IPS-20b (cell line): Measurements from ENCODE around the gene ADCY5.

Experiments used
- H3K27ac ChIP-seq: one replicate; pipeline ENCODE4 v1.5.1; 2013; ENCODE audit warnings: low read length
- H3K27me3 ChIP-seq: 2 replicates; pipeline ENCODE4 v1.6.1; 2013; ENCODE audit warnings: mild to moderate bottlenecking, low read length, inconsistent platforms; ENCODE audit not compliant: insufficient read depth
- H3K36me3 ChIP-seq: 2 replicates; pipeline ENCODE4 v1.6.1; 2013; ENCODE audit warnings: low read depth, mild to moderate bottlenecking, inconsistent platforms, low read length, moderate library complexity; ENCODE audit not compliant: insufficient read depth
- H3K4me1 ChIP-seq: 2 replicates; pipeline ENCODE4 v1.6.1; 2013; ENCODE audit warnings: mild to moderate bottlenecking, control low read depth, inconsistent platforms, low read length, moderate library complexity; ENCODE audit not compliant: insufficient read depth
- H3K4me3 ChIP-seq: 2 replicates; pipeline ENCODE4 v1.5.1; 2013; ENCODE audit warnings: mild to moderate bottlenecking, low read length, inconsistent platforms
- H3K9ac ChIP-seq: 2 replicates; pipeline ENCODE4 v1.6.1; 2013; ENCODE audit warnings: low read depth, mild to moderate bottlenecking, inconsistent platforms, low read length, moderate library complexity
- H3K9me3 ChIP-seq: 2 replicates; pipeline ENCODE4 v1.6.1; 2013; ENCODE audit warnings: mild to moderate bottlenecking, low read depth, low read length, inconsistent platforms; ENCODE audit not compliant: insufficient read depth

ADCY5 gene

DNA sequence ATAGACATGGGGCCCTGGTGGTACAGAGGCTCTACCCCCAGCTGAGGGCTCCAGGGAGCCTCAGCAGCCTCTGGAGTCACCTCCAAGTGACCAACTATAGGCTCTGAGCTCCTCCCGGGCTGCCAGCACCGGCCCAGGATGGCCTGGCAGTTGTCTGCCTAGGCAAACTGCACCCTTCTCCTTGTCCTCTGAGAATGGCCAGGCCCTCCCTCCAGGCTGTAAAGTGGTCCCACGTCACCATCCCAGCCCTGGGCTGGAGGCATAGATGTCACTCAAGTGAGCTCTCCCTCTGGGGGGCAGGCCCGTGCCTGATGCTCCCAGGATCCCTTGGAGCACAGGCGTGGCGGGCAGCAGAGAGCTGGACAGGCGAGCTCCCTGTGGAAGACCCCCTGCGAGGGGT, 127.1 kb downstream of the ADCY5 start:
- no peaks in the 10 kb centered on the region for H3K36me3 ChIP-seq
- H3K4me3 ChIP-seq: no peak overlapping the region
- no peaks in the 10 kb centered on the region for H3K27me3 ChIP-seq
- no peak overlapping the region for H3K27ac ChIP-seq
- peaks cover 13% of the 10 kb centered on the region for H3K4me1 ChIP-seq
- H3K9me3 ChIP-seq: no peaks in the 10 kb centered on the region
- no peak overlapping the region for H3K9ac ChIP-seq

DNA sequence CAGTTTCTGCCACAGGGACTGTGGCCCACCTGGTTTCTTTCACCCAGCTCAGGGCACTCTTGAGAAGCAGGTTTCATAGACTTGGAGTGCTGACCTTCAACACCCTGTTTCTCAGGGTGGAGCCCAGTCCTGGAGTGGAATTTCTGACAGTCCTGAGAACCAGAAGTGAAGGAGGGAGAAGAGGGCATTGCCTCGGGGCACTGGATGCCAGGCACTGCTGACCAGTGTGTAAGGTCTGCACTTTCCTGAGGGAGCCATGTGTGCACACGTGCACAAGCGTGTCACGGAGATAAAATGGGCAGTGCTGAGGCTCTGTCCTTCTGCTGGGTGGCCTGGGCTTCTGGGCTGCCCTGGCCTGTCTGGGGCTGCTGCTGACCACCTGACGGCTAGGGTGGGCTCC, 128.7 kb downstream of the ADCY5 start:
- Histone ChIP-seq H3K4me3 (peak overlapping the region; percentile 31; the same call in 1 of the 2 replicates), H3K9me3 (no peaks in the 10 kb centered on the region), H3K27ac (no peak overlapping the region), H3K36me3 (no peaks in the 10 kb centered on the region), H3K27me3 (no peaks in the 10 kb centered on the region), H3K9ac (no peak overlapping the region), H3K4me1 (peaks cover 27% of the 10 kb centered on the region)

GRCh38 chr3:123319760-123320159, 129.1 kb downstream of the ADCY5 start:
- no peak overlapping the region for H3K9ac ChIP-seq
- H3K36me3 ChIP-seq: no peaks in the 10 kb centered on the region
- H3K4me3 ChIP-seq: peak overlapping the region; percentile 31; the same call in 1 of the 2 replicates
- H3K27ac ChIP-seq: no peak overlapping the region
- no peaks in the 10 kb centered on the region for H3K9me3 ChIP-seq
- H3K27me3 ChIP-seq: no peaks in the 10 kb centered on the region
- H3K4me1 ChIP-seq: peaks cover 28% of the 10 kb centered on the region

GRCh38 chr3:123318374-123318773, 130.5 kb downstream of the ADCY5 start:
- Histone ChIP-seq H3K36me3 (no peaks in the 10 kb centered on the region), H3K27me3 (no peaks in the 10 kb centered on the region), H3K9me3 (no peaks in the 10 kb centered on the region), H3K4me3 (no peak overlapping the region), H3K4me1 (peaks cover 40% of the 10 kb centered on the region), H3K27ac (no peak overlapping the region), H3K9ac (no peak overlapping the region)

GRCh38 chr3:123317716-123318115, 131.2 kb downstream of the ADCY5 start:
- H3K9me3 ChIP-seq: no peaks in the 10 kb centered on the region
- no peak overlapping the region for H3K4me3 ChIP-seq
- peaks cover 47% of the 10 kb centered on the region for H3K4me1 ChIP-seq
- no peaks in the 10 kb centered on the region for H3K36me3 ChIP-seq
- H3K27me3 ChIP-seq: no peaks in the 10 kb centered on the region
- no peak overlapping the region for H3K27ac ChIP-seq
- H3K9ac ChIP-seq: no peak overlapping the region

DNA sequence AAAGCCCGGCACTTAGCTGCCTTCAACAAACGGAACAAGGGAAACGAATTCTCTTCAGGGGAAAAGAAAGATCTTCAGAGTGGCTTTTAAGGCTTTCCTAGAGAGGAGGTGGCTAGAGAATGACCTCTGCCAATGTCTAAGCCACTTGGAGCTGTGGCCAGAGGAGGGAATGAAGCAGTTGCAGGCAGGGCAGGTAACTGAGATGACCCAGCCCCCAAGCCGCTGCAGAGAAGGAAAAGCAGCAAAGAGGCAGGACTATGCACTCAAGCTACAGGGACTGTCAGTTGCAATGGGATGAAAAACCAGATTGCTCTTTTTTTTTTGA, 133.7 kb downstream of the ADCY5 start:
- H3K9me3 ChIP-seq: no peaks in the 10 kb centered on the region
- peaks cover 61% of the 10 kb centered on the region for H3K4me1 ChIP-seq
- H3K27ac ChIP-seq: peak overlapping the region; percentile 79
- no peaks in the 10 kb centered on the region for H3K27me3 ChIP-seq
- peak overlapping the region; percentile 52; the same call in 1 of the 2 replicates for H3K4me3 ChIP-seq
- H3K36me3 ChIP-seq: no peaks in the 10 kb centered on the region
- peak overlapping the region; percentile 65; the same call in 1 of the 2 replicates for H3K9ac ChIP-seq

DNA sequence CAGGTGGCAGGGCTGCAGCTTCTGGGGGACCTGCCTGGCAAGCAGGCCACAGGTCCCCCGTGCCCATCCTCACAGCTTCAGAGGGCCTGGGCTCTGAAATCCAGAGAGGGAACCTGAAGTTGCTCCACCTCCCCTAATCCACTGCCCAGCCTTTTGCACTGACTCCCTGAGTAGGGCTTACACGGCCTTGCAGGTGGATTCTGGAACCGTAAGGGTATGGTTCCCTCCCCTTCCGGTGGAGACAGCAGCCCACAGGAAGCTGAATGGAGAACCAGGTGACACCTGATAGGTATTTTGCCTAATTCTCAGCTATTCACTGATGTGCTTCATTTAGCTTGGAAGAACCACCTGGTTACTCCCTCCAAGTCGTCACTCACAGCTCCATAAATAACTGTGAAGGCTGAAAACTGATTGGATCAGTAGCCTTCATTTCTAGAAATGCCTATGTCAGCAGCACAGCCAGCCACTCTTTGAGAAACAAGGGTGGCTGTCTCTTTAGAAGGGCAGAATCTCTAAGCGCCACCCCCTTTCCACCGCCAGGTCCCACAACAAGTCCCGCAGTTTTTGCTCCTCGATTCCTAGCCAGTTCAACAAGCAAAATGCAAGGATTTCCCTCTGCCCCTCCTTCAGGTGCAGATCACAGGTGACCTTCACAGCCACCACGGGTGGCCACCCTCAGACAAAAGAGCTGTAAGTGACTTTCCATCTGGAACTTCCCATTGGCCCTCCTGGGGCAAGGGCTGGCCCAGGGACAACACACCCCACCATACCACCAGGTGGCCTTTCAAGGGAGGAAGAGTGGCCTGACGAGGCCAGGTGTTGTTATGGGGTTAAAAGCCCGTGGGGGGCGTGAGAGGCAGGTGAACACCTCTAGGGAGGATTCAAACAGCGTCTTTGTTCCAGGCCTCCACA, 134.3 kb downstream of the ADCY5 start:
- Histone ChIP-seq H3K9ac (peak overlapping the region; percentile 80; the same call in 1 of the 2 replicates), H3K4me3 (peak overlapping the region; percentile 52), H3K36me3 (no peaks in the 10 kb centered on the region), H3K27me3 (no peaks in the 10 kb centered on the region), H3K27ac (peak overlapping the region; percentile 95), H3K9me3 (no peaks in the 10 kb centered on the region), H3K4me1 (peaks cover 55% of the 10 kb centered on the region; the same call in 1 of the 2 replicates)

- Histone ChIP-seq H3K4me3 (peak overlapping the region; percentile 52; the same call in 1 of the 2 replicates), H3K9ac (peak overlapping the region; percentile 80; the same call in 1 of the 2 replicates), H3K27me3 (no peaks in the 10 kb centered on the region), H3K27ac (peak overlapping the region; percentile 95), H3K4me1 (peaks cover 51% of the 10 kb centered on the region; the same call in 1 of the 2 replicates), H3K9me3 (no peaks in the 10 kb centered on the region), H3K36me3 (no peaks in the 10 kb centered on the region)
Observed at GRCh38 chr3:123313889-123314288, 135.0 kb downstream of the ADCY5 start.

GRCh38 chr3:123312331-123313265, 136.3 kb downstream of the ADCY5 start:
- H3K27me3 ChIP-seq: no peaks in the 10 kb centered on the region
- H3K9ac ChIP-seq: no peak overlapping the region
- no peaks in the 10 kb centered on the region for H3K36me3 ChIP-seq
- peaks cover 51% of the 10 kb centered on the region; the same call in 1 of the 2 replicates for H3K4me1 ChIP-seq
- H3K9me3 ChIP-seq: no peaks in the 10 kb centered on the region
- H3K4me3 ChIP-seq: no peak overlapping the region; the same call in 1 of the 2 replicates
- H3K27ac ChIP-seq: peak overlapping the region; percentile 5

GRCh38 chr3:123311201-123311600, 137.7 kb downstream of the ADCY5 start:
- no peaks in the 10 kb centered on the region for H3K27me3 ChIP-seq
- no peaks in the 10 kb centered on the region for H3K36me3 ChIP-seq
- H3K27ac ChIP-seq: no peak overlapping the region
- no peak overlapping the region for H3K4me3 ChIP-seq
- H3K4me1 ChIP-seq: peaks cover 46% of the 10 kb centered on the region; the same call in 1 of the 2 replicates
- no peak overlapping the region for H3K9ac ChIP-seq
- no peaks in the 10 kb centered on the region for H3K9me3 ChIP-seq

- Histone ChIP-seq H3K27me3 (no peaks in the 10 kb centered on the region), H3K9me3 (no peaks in the 10 kb centered on the region), H3K4me1 (peaks cover 42% of the 10 kb centered on the region; the same call in 1 of the 2 replicates), H3K9ac (no peak overlapping the region), H3K4me3 (no peak overlapping the region), H3K27ac (no peak overlapping the region), H3K36me3 (no peaks in the 10 kb centered on the region)
Observed at GRCh38 chr3:123310741-123311140, 138.1 kb downstream of the ADCY5 start.
